VCaP (cell line): ENCODE measurements around the gene MIDN.

Source experiments
- H3K27ac ChIP-seq: fragments of 450-650 bp; 2 replicates; pipeline ENCODE4 v1.5.1; 2017
- TF ChIP-seq, protein P1 (sequence below): fragments of 450-650 bp; conservative IDR thresholded peaks from 2 replicates; pipeline ENCODE4 v1.5.1; 2017; ENCODE audit warnings: mild to moderate bottlenecking, moderate library complexity

The MIDN gene

DNA sequence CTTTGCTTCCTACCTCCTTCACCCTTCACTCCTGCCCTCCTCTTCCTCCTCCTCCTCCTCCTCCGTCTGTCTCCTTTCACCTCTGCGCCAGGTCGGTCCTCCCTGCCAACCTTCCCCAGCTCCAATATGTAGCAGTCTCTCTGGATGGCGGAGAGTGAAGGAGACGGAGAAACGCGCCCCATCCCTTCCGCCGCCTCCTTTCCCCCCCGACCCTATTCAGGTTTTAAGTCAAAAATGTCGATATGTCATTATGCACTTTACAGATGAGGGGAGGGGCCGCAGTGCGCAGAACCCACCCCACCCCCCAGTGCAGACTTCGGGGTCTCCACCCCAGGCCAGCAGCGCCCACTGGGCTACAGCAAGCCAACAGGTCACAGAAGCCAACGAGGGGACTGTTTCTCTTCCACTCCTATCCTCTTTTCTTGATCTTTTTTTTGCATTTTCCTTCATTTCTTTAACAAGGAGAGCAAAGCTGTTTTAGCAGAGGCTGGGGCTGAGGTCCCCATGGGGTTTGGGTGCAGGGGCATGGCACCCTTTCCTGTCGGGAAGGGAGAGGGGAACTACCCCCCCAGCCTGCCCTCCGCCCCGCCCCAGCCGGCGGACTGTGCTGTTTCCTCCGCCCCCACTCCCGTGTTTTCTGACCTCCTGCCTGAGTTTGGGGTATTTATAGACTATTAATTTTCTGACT, 9.2 kb downstream of the MIDN start:
- TF ChIP-seq, protein P1, sequence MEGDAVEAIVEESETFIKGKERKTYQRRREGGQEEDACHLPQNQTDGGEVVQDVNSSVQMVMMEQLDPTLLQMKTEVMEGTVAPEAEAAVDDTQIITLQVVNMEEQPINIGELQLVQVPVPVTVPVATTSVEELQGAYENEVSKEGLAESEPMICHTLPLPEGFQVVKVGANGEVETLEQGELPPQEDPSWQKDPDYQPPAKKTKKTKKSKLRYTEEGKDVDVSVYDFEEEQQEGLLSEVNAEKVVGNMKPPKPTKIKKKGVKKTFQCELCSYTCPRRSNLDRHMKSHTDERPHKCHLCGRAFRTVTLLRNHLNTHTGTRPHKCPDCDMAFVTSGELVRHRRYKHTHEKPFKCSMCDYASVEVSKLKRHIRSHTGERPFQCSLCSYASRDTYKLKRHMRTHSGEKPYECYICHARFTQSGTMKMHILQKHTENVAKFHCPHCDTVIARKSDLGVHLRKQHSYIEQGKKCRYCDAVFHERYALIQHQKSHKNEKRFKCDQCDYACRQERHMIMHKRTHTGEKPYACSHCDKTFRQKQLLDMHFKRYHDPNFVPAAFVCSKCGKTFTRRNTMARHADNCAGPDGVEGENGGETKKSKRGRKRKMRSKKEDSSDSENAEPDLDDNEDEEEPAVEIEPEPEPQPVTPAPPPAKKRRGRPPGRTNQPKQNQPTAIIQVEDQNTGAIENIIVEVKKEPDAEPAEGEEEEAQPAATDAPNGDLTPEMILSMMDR = no peak
- H3K27ac ChIP-seq = no peak overlapping the region

DNA sequence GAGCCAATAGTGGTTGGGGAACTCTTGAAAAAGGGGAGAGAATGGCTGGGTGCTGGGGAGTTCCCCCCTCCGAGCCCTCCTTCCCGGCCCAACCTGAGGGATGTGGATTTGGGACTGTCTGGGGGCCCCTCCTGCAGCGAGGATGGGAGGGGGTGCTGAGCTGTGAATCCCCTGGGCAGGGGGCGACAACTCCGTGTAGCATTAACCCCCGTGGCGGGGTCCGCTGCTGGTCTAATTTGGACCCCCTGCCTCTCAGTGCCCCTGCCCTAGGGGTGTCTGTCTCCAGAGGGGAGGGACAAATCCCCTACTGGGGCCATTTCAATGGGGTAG, 9.7 kb downstream of the MIDN start:
- TF ChIP-seq, protein P1 = no peak
- no peak overlapping the region for H3K27ac ChIP-seq

DNA sequence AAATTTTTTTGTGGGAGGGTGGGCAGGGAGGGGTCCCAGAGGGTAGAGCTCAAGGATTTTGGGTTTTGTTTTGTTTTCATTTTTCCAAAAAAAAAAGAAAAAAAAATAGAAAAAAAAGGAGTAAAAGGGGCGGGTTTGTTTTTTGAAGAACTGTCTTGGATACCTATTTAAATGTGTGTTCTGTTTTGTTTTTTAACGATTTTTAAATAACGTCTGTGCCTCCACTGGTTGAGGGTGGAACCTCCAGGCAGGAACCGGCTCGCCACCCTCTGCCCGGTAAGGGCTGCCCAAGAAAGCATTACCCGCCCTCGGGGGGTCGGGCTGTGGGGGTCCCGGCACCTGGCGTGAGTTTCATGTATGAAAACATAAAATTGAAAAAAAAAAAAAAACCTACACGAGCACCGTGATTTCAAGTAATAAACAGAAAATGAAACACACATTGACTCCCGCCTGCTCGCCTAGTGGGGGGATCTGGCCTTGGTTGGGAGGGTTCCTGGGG, 10.4 kb downstream of the MIDN start:
- no peak overlapping the region for H3K27ac ChIP-seq
- TF ChIP-seq, protein P1 = no peak

DNA sequence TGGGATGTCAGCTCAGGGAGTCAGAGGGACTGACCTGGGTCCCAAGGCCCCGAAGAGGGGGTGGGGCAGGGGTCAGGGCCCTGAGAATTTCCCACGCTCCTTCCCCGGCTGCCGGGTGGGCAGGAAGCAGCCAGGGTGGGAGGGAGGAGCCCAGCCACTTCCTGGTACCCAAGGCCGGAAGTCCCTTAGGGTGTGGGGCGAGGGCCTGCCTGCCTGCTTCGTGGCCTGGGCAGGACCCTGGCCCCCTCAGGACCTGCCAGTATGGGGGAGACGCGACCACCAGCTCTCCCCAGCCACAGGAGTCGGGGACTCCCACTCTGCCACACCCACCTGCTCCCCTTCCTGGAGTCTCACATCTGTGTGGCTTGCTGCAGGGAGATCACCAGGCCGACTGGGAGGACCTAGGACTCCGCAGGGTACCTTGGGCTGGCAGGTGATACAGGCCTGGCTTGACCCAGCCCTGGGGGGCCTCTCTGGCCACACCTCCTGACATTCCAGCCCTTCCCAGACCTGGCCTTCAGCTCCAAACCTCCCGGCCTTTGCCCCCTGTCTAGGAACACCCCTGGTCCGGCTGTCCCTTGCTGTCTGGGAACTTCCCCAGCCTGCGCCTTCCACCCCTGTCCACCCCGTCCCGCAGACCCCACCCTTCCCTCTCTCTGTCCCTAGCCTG, 11.0 kb downstream of the MIDN start:
- TF ChIP-seq, protein P1 = no peak
- no peak overlapping the region for H3K27ac ChIP-seq

DNA sequence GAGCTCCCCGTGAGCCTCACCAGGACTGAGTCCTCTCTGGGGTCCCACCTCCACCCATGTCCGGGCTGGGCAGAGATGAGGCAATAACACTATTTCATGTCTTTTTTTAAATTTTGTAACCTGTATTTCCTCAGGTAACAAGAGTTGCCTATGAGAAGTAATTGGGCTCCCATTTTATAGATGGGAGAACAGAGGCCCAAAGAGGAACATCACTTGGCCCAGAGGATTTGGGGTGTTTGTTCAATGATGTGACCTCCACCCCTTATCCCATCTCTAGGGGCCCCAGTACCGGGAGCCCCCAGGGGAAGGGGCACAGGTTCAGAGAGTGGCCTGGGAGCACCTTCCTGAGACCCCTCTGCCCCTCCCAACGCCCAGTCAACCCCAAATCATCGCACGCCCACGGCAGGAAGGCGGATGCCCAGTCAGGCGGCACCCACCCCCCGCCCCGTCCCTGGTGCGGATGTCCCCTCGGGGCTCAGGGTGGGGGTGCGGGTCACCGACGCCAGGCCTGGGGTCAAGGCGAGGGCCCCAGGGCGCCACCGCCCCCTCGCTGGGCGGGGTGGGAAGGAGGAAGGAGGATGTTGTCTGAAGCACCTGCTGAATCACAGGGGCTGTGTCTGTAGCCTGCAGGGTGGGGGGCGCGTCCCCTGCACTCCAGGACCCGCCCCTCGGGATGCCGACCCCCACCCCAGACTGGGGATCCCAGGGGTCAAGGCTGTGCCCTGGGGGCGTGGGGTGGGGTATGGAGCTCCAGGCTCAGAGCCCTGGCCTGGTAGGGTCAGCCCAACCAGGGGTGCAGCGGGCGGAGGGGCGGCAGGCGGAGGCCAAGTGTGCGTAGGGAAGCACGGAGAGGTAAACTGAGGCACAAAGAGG, 11.7 kb downstream of the MIDN start:
- peak overlapping the region; percentile 84; the same call in 1 of the 2 replicates for H3K27ac ChIP-seq
- TF ChIP-seq, protein P1 = no peak

DNA sequence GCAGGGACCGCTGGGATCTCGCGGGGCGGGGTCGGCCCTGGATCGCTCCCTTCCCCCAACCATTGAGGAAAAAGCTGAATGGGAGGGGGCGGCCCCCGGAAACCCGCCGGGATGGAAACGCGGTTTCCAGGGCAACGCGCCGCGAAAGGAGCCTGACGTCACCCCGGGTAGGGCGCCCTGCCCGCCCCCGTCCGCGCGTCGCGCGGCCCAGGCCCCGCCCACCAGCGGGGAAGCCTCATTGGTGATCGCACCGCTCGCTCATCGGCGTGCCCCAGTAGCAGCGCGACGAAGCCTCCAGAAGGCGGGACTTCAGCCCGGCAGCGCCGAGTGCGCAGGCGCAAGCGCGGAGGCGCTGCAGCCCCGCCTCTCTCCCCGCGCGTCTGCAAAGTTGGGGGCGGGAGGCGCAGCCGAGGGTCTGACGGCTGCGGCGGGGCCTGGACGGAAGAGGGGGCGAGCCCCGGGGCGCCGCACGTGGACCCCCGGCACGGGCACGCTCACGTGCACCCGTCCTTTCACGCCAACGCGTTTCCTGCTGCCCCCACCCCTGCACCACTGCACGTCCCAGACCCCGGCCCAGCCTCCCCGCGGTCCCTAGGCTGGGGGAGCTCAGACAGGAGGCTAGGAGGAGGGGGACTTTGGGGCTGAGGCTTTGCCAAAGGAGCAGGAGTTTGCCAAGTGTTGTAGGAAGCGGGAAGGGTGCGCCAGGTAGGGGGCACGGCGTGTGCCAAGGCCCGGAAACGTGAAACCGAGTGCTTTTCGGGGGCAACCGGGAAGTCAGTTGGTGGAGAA, 12.6 kb downstream of the MIDN start:
- TF ChIP-seq, protein P1 = no peak
- H3K27ac ChIP-seq = peak overlapping the region; percentile 84

DNA sequence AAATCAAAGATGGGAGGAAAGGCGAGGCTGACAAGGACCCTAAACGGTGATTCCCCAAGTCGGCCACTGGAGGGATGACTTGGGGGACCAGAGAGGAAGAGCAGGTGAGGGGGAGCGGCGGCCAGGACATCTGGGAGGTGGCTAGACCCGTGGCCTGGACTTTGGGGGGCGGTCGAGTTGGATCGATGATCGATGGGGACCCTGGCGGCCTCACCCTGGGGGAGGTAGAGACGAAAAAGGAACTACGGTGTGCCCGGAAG, 13.1 kb downstream of the MIDN start:
- TF ChIP-seq, protein P1 = no peak
- H3K27ac ChIP-seq = peak overlapping the region; percentile 84
